Measurements from ENCODE around the gene LDLRAD2. TPM values are rescaled to one million over a fixed set of nuclear protein-coding genes. Genes with fewer than 3 reads are reported as not detected.

Gene LDLRAD2
- total RNA-seq, 1 experiment from 2014 or later = not detected

- in situ Hi-C loops (cut with HindIII; ENCODE audit: low pct_unique_long_range_greater_than_20kb, low sequenced_read_pairs) = no loop called here
- peaks cover 6% of the 10 kb centered on the region for H3K4me1 ChIP-seq (ENCODE audit: control insufficient read depth, insufficient read depth, low read length)
- DNase-seq (ENCODE audit: low read depth, low spot score) = no peak
- H3K4me3 ChIP-seq (ENCODE audit: low read depth in 2 of 2, low read length in 2 of 2) = no peak overlapping the region
- no peak overlapping the region for H3K27ac ChIP-seq (ENCODE audit: low read length)
- no peak for ATAC-seq
- no TSS peak for BruUV-seq (replicated peaks)
- intact Hi-C loops (cut with micrococcal nuclease; ENCODE audit: unreplicated experiment) = no loop called here
- H3K9me3 ChIP-seq (ENCODE audit: control insufficient read depth, insufficient read depth, low read depth, low read length) = no peaks in the 10 kb centered on the region
- TF ChIP-seq REST (IDR thresholded peaks at IDR 0.05; ENCODE audit: insufficient read depth in 1 of 2, low read depth in 2 of 2, low read length in 1 of 2) (no peak), CTCF (IDR thresholded peaks at IDR 0.05) (no peak; the same call in 1 of the 2 replicates), SIN3A (IDR thresholded peaks at IDR 0.05; ENCODE audit: borderline replicate concordance, insufficient read depth, low read depth, low read length) (no peak), TCF7L2 (IDR thresholded peaks at IDR 0.05; ENCODE audit: low read depth, low read length) (no peak), POLR2AphosphoS5 (IDR thresholded peaks at IDR 0.05; ENCODE audit: low read depth, low read length) (no peak)
- CTCF ChIA-PET = no interaction called here
- H3K27me3 ChIP-seq (ENCODE audit: control insufficient read depth, insufficient read depth, low read length) = no peaks in the 10 kb centered on the region
- POLR2A ChIA-PET = no interaction called here
- H3K36me3 ChIP-seq (ENCODE audit: control insufficient read depth, insufficient read depth, low read length) = no peaks in the 10 kb centered on the region
Measured at GRCh38 chr1:21814241-21814918, 2.3 kb downstream of the LDLRAD2 start.

GRCh38 chr1:21814981-21815582 is 3.0 kb downstream of the LDLRAD2 start:
- intact Hi-C loops (cut with micrococcal nuclease; ENCODE audit: unreplicated experiment) (no loop called here), in situ Hi-C loops (cut with HindIII; ENCODE audit: low pct_unique_long_range_greater_than_20kb, low sequenced_read_pairs) (no loop called here)
- no peak overlapping the region for H3K4me3 ChIP-seq (ENCODE audit: low read depth in 2 of 2, low read length in 2 of 2)
- no peaks in the 10 kb centered on the region for H3K9me3 ChIP-seq (ENCODE audit: control insufficient read depth, insufficient read depth, low read depth, low read length)
- POLR2A ChIA-PET = no interaction called here
- H3K4me1 ChIP-seq (ENCODE audit: control insufficient read depth, insufficient read depth, low read length) = peaks cover 6% of the 10 kb centered on the region
- H3K36me3 ChIP-seq (ENCODE audit: control insufficient read depth, insufficient read depth, low read length) = no peaks in the 10 kb centered on the region
- no TSS peak for BruUV-seq (replicated peaks)
- no peaks in the 10 kb centered on the region for H3K27me3 ChIP-seq (ENCODE audit: control insufficient read depth, insufficient read depth, low read length)
- CTCF ChIA-PET = no interaction called here
- ATAC-seq (no peak), DNase-seq (ENCODE audit: low read depth, low spot score) (no peak)
- TF ChIP-seq CTCF (IDR thresholded peaks at IDR 0.05) (no peak), TCF7L2 (IDR thresholded peaks at IDR 0.05; ENCODE audit: low read depth, low read length) (no peak), REST (IDR thresholded peaks at IDR 0.05; ENCODE audit: insufficient read depth in 1 of 2, low read depth in 2 of 2, low read length in 1 of 2) (no peak), POLR2AphosphoS5 (IDR thresholded peaks at IDR 0.05; ENCODE audit: low read depth, low read length) (no peak), SIN3A (IDR thresholded peaks at IDR 0.05; ENCODE audit: borderline replicate concordance, insufficient read depth, low read depth, low read length) (no peak)
- no peak overlapping the region for H3K27ac ChIP-seq (ENCODE audit: low read length)

Measured in Panc1 (cell line).